ENCODE data around the gene TLX3. TPM values are rescaled to one million over a fixed set of nuclear protein-coding genes. Genes with fewer than 3 reads are reported as not detected.

The TLX3 gene
- total RNA-seq, 1 experiment from 2014 or later: not detected

Other genes starting within 250 kb of the TLX3 start
- gene NPM1, start 78.6 kb downstream of the TLX3 start, total RNA-seq (2021): 3,020 and 3,122 TPM in 2 replicates
- 0.94 and 1.3 TPM in 2 replicates for gene FGF18, start 110.4 kb downstream of the TLX3 start, total RNA-seq (2021)